A549 (cell line): Measurements from ENCODE around the gene FAM161A.
"Not testable (repeated sequence)": the region's sequence is repeated elsewhere in the genome, so short reads cannot be mapped to it uniquely, and the experiment has no call there.

Experiments
- E2F6 ChIP-seq: IDR thresholded peaks from 2 replicates; pipeline ENCODE4 v1.6.1; 2012; ENCODE audit warnings: low read depth, borderline replicate concordance
- POLR2A ChIP-seq: IDR thresholded peaks from 2 replicates; pipeline ENCODE4 v1.6.1; 2012; ENCODE audit warnings: mild to moderate bottlenecking, low read length
- RAD21 ChIP-seq, 2 experiments: fragments of >200 bp in 1 of 2; sonication (Bioruptor Twin) in 1 of 2; formaldehyde crosslinking in 1 of 2; IDR thresholded peaks in 1 of 2; conservative IDR thresholded peaks in 1 of 2; 2 replicates in 1 of 2; 3 replicates in 1 of 2; pipeline ENCODE4 v1.6.1; 2012 to 2018; ENCODE audit warnings: inconsistent platforms in 1 of 2
- TF ChIP-seq, protein P1 (sequence below): fragments of >200 bp; sonication (Bioruptor Twin); formaldehyde crosslinking; IDR thresholded peaks from 3 replicates; pipeline ENCODE4 v1.5.1; 2016

- TF ChIP-seq POLR2A; RAD21 (conservative IDR thresholded peaks at IDR 0.05 in 1 of 2, IDR thresholded peaks at IDR 0.05 in 1 of 2); E2F6: not testable (repeated sequence)
- TF ChIP-seq, protein P1, sequence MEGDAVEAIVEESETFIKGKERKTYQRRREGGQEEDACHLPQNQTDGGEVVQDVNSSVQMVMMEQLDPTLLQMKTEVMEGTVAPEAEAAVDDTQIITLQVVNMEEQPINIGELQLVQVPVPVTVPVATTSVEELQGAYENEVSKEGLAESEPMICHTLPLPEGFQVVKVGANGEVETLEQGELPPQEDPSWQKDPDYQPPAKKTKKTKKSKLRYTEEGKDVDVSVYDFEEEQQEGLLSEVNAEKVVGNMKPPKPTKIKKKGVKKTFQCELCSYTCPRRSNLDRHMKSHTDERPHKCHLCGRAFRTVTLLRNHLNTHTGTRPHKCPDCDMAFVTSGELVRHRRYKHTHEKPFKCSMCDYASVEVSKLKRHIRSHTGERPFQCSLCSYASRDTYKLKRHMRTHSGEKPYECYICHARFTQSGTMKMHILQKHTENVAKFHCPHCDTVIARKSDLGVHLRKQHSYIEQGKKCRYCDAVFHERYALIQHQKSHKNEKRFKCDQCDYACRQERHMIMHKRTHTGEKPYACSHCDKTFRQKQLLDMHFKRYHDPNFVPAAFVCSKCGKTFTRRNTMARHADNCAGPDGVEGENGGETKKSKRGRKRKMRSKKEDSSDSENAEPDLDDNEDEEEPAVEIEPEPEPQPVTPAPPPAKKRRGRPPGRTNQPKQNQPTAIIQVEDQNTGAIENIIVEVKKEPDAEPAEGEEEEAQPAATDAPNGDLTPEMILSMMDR: not testable (repeated sequence)
Observed at GRCh38 chr2:61797446-61797845, 56.4 kb downstream of the FAM161A start.
